GM13976 (cell line): ENCODE results near the gene HERC5.

ENCODE experiments used
- DNase-seq: peaks from one replicate; pipeline ENCODE4 v3.0.0; 2012; ENCODE audit warnings: low spot score
- in situ Hi-C: fragments of 300-500 bp; cut with MboI; formaldehyde crosslinking; loops from one replicate; pipeline ENCODE4 v1.12.0; 2022; ENCODE audit warnings: low sequenced_read_pairs, mixed read lengths, inconsistent platforms; ENCODE audit not compliant: unreplicated experiment
- TF ChIP-seq, protein P1 (sequence below): IDR thresholded peaks from 2 replicates; pipeline ENCODE4 v1.5.1; 2012; ENCODE audit warnings: borderline replicate concordance, mild to moderate bottlenecking; ENCODE audit not compliant: insufficient read depth; ENCODE audit errors: extremely low read depth, missing control alignments, control extremely low read depth

HERC5 gene

DNA sequence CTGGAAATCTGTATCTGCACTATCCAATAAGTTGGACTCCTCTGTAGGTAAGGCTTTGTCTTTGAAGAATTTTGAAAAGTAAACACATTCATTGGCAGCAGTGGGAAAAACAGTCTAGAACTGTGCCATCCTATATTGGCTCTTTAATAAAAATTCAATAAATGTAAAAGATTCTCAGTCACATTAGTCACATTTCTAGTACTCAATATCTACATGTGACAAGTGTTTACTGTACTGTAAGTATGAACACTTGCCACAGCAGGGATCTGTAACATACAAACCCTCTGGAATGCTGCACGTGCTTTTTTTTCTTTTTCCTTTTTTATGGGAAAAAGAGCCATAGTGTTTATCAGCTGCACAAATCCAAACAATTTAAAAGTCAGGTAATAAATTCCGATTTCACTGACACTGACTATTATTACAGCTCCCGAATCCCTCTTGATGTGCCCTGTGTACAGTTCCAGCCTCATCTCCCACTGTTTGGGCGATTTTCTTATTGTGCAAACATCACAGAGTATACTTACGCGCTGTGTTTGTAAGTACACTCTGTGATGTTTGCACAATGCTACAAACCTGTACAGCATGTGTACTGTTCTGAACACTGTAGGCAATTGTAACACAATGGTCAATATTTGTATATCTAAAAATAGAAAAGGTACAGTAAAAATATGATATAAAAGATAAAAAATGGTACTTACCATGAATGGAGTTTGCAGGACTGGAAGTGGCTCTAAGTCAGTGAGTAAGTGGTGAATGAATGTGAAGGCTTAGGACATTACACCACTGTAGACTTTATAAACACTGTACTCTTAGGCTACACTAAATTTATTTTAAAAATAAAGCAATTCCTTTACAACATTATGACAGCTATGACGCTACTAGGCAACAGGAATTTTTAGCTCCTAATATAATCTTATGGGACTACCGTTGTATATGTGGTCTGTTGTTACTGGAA lies 57.9 kb downstream of the HERC5 start:
- in situ Hi-C loops = loop anchor here (5.0 to 25.0 kb wide), 4 partner anchors 140 to 653 kb away; partner anchors contain the start of gene HERC6
- TF ChIP-seq, protein P1, sequence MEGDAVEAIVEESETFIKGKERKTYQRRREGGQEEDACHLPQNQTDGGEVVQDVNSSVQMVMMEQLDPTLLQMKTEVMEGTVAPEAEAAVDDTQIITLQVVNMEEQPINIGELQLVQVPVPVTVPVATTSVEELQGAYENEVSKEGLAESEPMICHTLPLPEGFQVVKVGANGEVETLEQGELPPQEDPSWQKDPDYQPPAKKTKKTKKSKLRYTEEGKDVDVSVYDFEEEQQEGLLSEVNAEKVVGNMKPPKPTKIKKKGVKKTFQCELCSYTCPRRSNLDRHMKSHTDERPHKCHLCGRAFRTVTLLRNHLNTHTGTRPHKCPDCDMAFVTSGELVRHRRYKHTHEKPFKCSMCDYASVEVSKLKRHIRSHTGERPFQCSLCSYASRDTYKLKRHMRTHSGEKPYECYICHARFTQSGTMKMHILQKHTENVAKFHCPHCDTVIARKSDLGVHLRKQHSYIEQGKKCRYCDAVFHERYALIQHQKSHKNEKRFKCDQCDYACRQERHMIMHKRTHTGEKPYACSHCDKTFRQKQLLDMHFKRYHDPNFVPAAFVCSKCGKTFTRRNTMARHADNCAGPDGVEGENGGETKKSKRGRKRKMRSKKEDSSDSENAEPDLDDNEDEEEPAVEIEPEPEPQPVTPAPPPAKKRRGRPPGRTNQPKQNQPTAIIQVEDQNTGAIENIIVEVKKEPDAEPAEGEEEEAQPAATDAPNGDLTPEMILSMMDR = no peak
- no peak for DNase-seq

DNA sequence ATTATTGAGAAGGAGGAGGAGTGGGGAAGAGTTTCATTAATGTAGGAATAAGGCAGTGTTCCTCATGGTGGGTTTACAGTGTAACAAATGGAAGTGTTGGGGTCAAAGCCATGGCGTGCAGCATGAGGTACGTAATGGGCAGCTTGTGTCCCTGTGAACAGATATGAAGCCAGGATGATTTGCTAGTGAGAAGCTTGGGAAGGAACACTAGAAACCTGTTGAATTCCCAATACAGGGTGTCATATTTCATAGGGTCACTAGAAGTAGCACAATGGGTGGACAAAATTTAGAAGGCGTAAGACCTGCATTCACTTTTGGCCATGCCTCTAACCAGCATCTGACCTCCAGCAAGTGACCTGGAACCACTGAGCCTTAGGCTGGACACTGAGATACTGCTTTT lies 59.8 kb downstream of the HERC5 start:
- in situ Hi-C loops = loop anchor here (10.0 to 25.0 kb wide), 3 partner anchors 142 to 654 kb away; partner anchors contain the start of gene HERC6
- TF ChIP-seq, protein P1 = no peak
- DNase-seq = no peak

DNA sequence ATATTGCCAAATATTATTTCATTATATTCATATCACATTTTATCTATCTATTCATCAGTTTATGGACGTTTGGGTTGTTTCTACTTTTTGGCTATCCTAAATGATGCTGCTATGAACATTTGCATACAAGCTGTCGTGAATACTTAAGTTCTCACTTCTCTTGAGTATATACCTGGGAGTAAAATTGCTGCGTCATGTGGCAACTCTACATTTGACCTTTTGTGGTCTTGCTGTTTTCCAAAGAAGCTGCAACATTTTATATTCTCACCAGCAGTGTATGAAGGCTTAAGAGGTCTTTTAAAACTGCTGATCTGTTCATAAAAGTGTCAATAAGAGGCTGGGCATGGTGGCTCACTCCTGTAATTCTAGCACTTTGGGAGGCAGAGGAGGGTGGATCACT lies 60.9 kb downstream of the HERC5 start:
- DNase-seq = no peak
- in situ Hi-C loops = loop anchor here (10.0 to 25.0 kb wide), 3 partner anchors 143 to 656 kb away; partner anchors contain the start of gene HERC6
- TF ChIP-seq, protein P1 = no peak

DNA sequence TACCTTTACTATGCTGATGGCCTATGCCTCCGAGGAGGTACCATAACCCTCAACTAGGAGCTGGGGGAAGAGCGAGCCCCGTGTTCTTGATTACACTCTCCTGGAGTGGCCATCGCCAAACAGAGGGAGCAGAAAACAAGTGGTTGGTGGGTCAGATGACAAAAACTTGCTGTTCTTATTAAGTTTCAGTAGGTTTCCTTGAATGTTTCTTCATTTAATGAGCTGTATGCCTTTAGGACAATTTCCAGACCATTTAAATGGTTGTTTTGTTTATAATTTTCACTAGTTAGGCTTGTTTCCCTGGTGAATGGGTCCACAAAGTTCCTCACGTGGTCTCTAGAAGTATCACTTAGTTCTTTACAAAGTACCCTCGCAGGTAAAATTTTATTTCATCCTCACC lies 62.0 kb downstream of the HERC5 start:
- no peak for DNase-seq
- TF ChIP-seq, protein P1 = no peak
- in situ Hi-C loops = loop anchor here (10.0 to 25.0 kb wide), 3 partner anchors 144 to 657 kb away; partner anchors contain the start of gene HERC6

DNA sequence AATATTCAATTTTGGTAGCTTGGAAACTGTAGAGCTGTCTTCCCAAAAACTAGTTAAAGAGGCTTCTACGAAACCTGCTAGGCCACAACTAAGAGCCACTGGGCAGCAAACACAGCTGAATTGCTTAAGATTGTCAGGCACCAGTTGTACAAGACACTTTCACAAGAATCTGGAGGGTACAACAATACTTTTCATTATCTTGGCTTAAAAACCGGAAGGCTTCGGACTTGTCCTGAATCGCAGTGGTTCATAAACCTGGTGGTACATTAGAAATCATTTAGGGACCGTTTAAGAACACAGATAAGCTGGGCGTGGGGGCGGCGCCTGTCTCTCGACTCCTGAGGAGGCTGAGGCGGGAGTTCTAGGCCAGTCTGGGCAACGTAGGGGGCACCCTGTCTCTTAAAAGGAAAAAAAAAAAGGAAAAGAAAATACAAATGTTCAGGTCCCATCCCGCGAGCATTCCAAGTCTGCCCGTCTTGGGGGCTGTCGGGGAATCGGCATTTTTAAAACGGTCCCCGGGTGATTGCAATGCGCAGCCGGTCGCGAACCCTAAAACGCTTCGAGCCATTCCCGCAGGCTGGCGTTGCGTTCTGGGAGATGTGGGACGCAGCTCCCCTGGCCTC lies 65.9 kb downstream of the HERC5 start:
- TF ChIP-seq, protein P1 = no peak
- peak; percentile 39 for DNase-seq
- in situ Hi-C loops = loop anchor here (25.0 kb wide), 2 partner anchors 486 to 661 kb away; no protein-coding TSS in a partner anchor
